ENCODE data around the gene INTS6L.

Gene INTS6L

DNA sequence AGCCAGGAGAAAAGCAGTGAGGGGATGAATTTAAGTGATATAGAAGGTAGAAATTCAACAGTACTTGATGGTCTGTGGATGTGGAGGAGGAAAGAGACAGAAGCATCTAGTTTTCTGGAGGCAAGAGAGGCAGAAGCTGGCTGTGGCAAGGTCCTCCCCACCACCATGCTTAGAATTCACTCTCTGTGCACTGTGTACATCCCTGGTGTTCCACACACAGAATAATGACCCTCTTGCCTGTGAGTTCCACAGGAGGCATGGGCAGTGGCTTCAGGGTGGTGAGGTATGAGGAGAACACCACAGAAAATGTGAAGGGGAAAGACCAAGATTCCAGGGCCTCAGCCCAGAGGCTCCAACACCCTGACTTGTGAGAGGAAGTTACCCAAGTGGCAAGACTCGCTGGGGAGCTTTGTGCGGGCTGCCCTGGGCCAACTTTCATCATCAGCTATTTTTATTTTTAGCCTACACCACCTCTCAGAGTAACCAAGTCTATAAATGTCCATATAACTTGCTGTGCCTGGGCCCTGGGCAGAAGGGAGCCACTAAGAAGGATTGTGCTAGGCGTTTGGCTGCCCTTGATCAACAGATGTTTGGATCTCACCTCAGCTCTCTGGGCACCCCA is 7.8 kb upstream of the INTS6L start:
- DNase-seq (ENCODE audit: low spot score): no peak
- TF ChIP-seq, protein P1, sequence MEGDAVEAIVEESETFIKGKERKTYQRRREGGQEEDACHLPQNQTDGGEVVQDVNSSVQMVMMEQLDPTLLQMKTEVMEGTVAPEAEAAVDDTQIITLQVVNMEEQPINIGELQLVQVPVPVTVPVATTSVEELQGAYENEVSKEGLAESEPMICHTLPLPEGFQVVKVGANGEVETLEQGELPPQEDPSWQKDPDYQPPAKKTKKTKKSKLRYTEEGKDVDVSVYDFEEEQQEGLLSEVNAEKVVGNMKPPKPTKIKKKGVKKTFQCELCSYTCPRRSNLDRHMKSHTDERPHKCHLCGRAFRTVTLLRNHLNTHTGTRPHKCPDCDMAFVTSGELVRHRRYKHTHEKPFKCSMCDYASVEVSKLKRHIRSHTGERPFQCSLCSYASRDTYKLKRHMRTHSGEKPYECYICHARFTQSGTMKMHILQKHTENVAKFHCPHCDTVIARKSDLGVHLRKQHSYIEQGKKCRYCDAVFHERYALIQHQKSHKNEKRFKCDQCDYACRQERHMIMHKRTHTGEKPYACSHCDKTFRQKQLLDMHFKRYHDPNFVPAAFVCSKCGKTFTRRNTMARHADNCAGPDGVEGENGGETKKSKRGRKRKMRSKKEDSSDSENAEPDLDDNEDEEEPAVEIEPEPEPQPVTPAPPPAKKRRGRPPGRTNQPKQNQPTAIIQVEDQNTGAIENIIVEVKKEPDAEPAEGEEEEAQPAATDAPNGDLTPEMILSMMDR (IDR thresholded peaks at IDR 0.05): no peak
- no peak overlapping the region for H3K27ac ChIP-seq
- no peak overlapping the region for H3K4me3 ChIP-seq

DNA sequence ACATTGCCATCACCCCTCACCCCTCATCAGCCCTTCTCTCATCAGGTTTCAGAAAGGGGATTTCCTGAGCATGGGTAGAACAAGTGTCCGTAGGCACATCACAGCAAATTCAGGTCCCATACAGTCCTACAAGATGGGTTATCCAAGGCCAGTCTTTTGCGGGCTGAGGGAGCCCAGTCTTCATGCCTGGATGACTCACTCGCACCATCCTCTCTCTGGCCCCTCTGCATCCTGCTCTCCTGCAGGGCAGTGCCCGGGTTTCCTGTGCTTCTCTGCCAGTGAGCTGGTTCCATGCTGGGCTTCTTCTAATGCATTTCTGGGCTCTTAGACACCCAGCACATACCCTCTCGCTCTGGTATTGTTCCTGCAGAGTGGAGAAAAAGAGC is 7.3 kb upstream of the INTS6L start:
- no peak overlapping the region for H3K27ac ChIP-seq
- no peak for DNase-seq (ENCODE audit: low spot score)
- TF ChIP-seq, protein P1 (IDR thresholded peaks at IDR 0.05): no peak

DNA sequence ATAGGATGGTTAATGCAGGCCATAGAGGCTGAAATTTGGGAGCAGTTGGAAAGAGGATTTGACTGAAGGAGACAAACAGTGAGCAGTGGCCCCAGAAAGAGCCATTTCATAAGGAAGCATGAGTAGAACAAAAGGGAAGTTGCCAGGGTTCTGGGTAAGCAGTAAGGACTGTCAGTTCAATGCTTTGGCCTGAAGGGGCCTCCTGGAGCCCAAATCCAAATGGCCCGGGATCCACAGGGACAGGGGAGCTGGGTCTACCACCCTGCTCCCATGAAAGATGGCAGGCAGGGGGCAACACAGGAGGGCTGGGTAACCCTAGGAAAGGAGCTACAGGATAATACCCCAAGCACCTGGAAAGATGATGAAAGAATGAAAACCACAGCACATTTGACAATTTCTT is 4.1 kb upstream of the INTS6L start:
- no peak for DNase-seq (ENCODE audit: low spot score)
- TF ChIP-seq, protein P1 (IDR thresholded peaks at IDR 0.05): no peak
- Histone ChIP-seq H3K4me3 (no peak overlapping the region), H3K27ac (no peak overlapping the region)

More for the DNA sequence above, 7.3 kb upstream of the INTS6L start:
- H3K4me3 ChIP-seq: no peak overlapping the region

DNA sequence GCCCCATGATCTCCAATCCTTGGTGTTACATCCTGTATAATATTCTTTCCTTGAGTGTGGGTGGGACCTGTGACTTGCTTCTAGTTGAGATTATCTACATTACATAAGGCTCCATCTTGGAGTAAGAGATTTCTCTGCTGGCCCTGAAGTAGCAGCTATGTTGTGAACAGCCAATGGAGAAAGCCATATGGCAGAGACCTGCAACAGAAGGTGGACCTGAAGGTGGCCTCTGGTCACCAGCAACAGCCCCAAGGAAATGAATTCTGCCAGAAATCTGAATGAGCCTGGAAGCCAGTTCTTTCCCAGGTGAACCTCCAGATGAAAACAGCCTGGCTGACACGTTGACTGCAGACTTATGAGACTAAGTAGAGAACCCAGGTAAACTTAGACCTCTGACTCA is 2.3 kb upstream of the INTS6L start:
- TF ChIP-seq, protein P1 (IDR thresholded peaks at IDR 0.05): no peak
- no peak for DNase-seq (ENCODE audit: low spot score)
- Histone ChIP-seq H3K27ac (no peak overlapping the region), H3K4me3 (no peak overlapping the region)

DNA sequence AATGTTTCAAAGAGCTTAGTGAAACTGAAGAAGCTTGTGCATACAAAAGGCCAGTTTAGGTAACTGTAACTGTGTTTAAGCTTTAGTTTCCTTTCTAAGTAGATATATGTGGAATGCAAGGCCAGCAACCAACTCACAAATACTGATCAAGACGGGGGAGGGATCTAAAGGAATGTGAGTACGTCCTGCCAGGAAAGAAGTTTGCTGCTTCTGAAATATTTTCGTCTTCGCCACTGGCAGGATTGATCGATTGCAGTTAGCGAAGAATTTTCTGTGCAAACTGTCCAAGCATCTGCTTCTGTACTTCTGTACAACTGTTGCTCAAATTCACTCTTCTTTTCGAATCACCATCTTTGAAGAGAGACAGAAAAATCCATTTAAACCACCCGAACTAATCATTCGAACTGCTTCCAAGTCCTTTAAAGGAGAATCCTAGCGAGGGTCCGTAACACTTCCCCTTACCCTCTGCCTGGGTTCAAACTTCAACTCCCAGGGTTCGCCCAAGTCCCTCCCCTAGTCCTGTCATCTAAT is 373 bp upstream of the INTS6L start:
- Histone ChIP-seq H3K27ac (peak overlapping the region; percentile 87 to 93), H3K4me3 (peak overlapping the region; percentile 88)
- DNase-seq (ENCODE audit: low spot score): no peak
- TF ChIP-seq, protein P1 (IDR thresholded peaks at IDR 0.05): no peak

DNA sequence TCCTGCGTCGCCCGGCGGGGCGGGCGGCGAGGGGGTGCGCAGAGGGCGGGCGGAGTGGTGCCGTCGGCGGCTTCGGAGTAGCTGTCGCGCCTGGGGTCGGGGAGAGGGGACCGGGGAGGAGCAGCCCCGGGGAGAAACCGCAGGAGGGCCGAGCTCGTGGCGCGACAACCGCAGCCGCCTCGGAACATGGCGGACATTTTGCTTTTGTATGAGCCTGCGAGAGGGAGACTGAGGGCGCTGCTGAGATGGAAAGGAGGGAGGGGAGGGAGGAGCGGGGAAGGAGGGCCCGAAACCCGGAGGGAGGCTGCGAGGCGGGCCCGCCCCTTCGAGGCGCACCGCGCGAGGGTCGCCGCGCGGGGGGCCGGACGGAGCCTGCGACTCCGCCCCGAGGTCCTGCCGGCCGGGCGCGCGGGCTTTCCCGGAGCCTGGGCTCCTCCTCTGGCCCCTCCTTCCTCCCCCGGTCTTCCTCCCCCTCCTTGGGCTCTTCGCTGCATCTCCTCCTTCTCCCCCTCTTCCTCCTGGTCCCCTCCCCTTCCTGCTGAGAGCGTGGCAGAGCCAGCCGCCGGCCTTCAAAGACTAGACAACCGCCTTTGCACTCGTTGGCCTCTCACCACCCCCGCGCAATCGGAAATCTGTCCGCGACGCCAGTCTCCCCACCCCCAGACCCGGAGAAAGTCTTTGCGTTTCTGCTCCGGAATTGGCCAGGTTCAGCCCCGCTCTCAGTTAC is 1.1 kb downstream of the INTS6L start:
- peak overlapping the region; percentile 87 to 93 for H3K27ac ChIP-seq
- DNase-seq (ENCODE audit: low spot score): peak; percentile 87

More for the DNA sequence above, 1.1 kb downstream of the INTS6L start:
- peak overlapping the region; percentile 88 for H3K4me3 ChIP-seq
- TF ChIP-seq, protein P1 (IDR thresholded peaks at IDR 0.05): no peak

All from coronary artery (tissue), 2 donors.